HCT116 (cell line): Measurements from ENCODE around the gene PERCC1. TPM values are rescaled to one million over a fixed set of nuclear protein-coding genes. Genes with fewer than 3 reads are reported as not detected.

Experiments
- ATAC-seq: fragments of 200-7000 bp; cut with Tn5 transposase; 2 replicates; pipeline ENCODE4 v1.9.1; 2020; ENCODE audit warnings: mild to moderate bottlenecking, moderate library complexity
- BruUV-seq: library from RNA; stranded (reverse); fragments of 400-500 nt; replicated peaks from 2 replicates; lab custom pipeline; 2021; lab: Mats Ljungman, UMichigan
- CTCF ChIA-PET: fragments of 300-600 bp; sonication (Branson Sonifier 250); formaldehyde crosslinking; loops from one replicate; lab custom pipeline; 2021; ENCODE audit warnings: antibody characterized with exemption; lab: Charles Lee
- POLR2A ChIA-PET: fragments of 300-600, 350-600 bp; sonication (Branson Sonifier 250); formaldehyde crosslinking; loops from one replicate; lab custom pipeline; 2021; ENCODE audit warnings: antibody characterized with exemption; lab: Charles Lee
- RAD21 ChIA-PET, 2 experiments: fragments of 300-600 bp; sonication (Branson Sonifier 250); formaldehyde crosslinking; loops; one replicate each; lab custom pipeline; 2023; ENCODE audit warnings: low total read pairs in 2 of 2; ENCODE audit not compliant: uncharacterized antibody in 2 of 2, unreplicated experiment in 2 of 2, low non-redundant PET in 1 of 2; lab: Charles Lee
- DNase-seq: peaks from one replicate; pipeline ENCODE4 v3.0.0-alpha.2; 2010; ENCODE audit warnings: low read depth, low spot score
- H2AFZ ChIP-seq: fragments of 200-600 bp; shearing (Covaris generic), sonication (generic); 2 replicates; pipeline ENCODE4 v1.6.1; 2017; ENCODE audit warnings: low read depth, mixed run types, mixed read lengths, antibody characterized with exemption, low read length; ENCODE audit not compliant: poor library complexity, severe bottlenecking
- H3K27ac ChIP-seq: 2 replicates; pipeline ENCODE4 v1.5.1; 2012; ENCODE audit warnings: low read depth, low read length
- H3K27me3 ChIP-seq: fragments of 200-600 bp; sonication (generic); 2 replicates; pipeline ENCODE4 v1.6.1; 2016; ENCODE audit warnings: mixed run types, low read length, mixed read lengths; ENCODE audit not compliant: insufficient read depth
- H3K36me3 ChIP-seq, 2 experiments: fragments of 200-500 bp in 1 of 2; fragments of 200-600 bp in 1 of 2; sonication (Bioruptor generic) in 1 of 2; sonication (generic) in 1 of 2; 2 replicates each; pipeline versions ENCODE4 v1.5.1 to v1.6.1; 2014 to 2016; ENCODE audit warnings: low read length in 2 of 2, inconsistent platforms in 1 of 2, mixed read lengths in 1 of 2, mixed run types in 1 of 2; ENCODE audit not compliant: insufficient read depth in 2 of 2, control insufficient read depth in 1 of 2
- H3K4me1 ChIP-seq, 2 experiments: fragments of 200-600 bp in 1 of 2; sonication (generic) in 1 of 2; 2 replicates each; pipeline versions ENCODE4 v1.5.1 to v1.6.1; 2012 to 2017; ENCODE audit warnings: low read length in 2 of 2, inconsistent platforms in 1 of 2, mild to moderate bottlenecking in 1 of 2, mixed read lengths in 1 of 2, mixed run types in 1 of 2, moderate library complexity in 1 of 2; ENCODE audit not compliant: insufficient read depth in 2 of 2, control insufficient read depth in 1 of 2
- H3K4me2 ChIP-seq: fragments of 200-600 bp; sonication (generic); 2 replicates; pipeline ENCODE4 v1.6.1; 2017; ENCODE audit warnings: mixed run types, low read length, mixed read lengths
- H3K4me3 ChIP-seq, 2 experiments: fragments of 200-600 bp in 1 of 2; sonication (generic) in 1 of 2; replicated peaks in 1 of 2; 2 replicates each; pipeline ENCODE4 v1.5.1; 2011 to 2016; ENCODE audit warnings: low read length in 2 of 2, control low read depth in 1 of 2, low read depth in 1 of 2, mild to moderate bottlenecking in 1 of 2, mixed read lengths in 1 of 2, mixed run types in 1 of 2
- H3K79me2 ChIP-seq: fragments of 200-600 bp; sonication (generic); 2 replicates; pipeline ENCODE4 v1.6.1; 2017; ENCODE audit warnings: mild to moderate bottlenecking, mixed run types, low read length, moderate library complexity, mixed read lengths; ENCODE audit not compliant: insufficient read depth
- H3K9ac ChIP-seq: fragments of 200-600 bp; sonication (generic); 2 replicates; pipeline ENCODE4 v1.6.1; 2016; ENCODE audit warnings: low read length, mixed read lengths
- H3K9me2 ChIP-seq: fragments of 200-600 bp; sonication (generic), shearing (Covaris generic); 2 replicates; pipeline ENCODE4 v1.6.1; 2017; ENCODE audit warnings: mixed run types, mild to moderate bottlenecking, moderate library complexity; ENCODE audit not compliant: insufficient read depth
- H3K9me3 ChIP-seq, 2 experiments: fragments of 200-500 bp in 1 of 2; fragments of 200-600 bp in 1 of 2; sonication (Bioruptor generic) in 1 of 2; sonication (generic) in 1 of 2; 2 replicates each; pipeline ENCODE4 v1.6.1; 2014 to 2017; ENCODE audit warnings: low read length in 2 of 2, mixed read lengths in 2 of 2, inconsistent platforms in 1 of 2, low read depth in 1 of 2, mild to moderate bottlenecking in 1 of 2, mixed run types in 1 of 2, moderate library complexity in 1 of 2; ENCODE audit not compliant: control insufficient read depth in 1 of 2, insufficient read depth in 1 of 2
- H4K20me1 ChIP-seq: fragments of 200-600 bp; sonication (generic), shearing (Covaris generic); 2 replicates; pipeline ENCODE4 v1.6.1; 2017; ENCODE audit warnings: mixed run types, mild to moderate bottlenecking, moderate library complexity; ENCODE audit not compliant: insufficient read depth
- ATF3 ChIP-seq: IDR thresholded peaks from 2 replicates; pipeline ENCODE4 v1.6.1; 2012
- CEBPB ChIP-seq: IDR thresholded peaks from 2 replicates; pipeline ENCODE4 v1.6.1; 2012; ENCODE audit warnings: low read depth
- EGR1 ChIP-seq: IDR thresholded peaks from 2 replicates; pipeline ENCODE4 v1.6.1; 2012; ENCODE audit warnings: low read depth
- ELF1 ChIP-seq: IDR thresholded peaks from 2 replicates; pipeline ENCODE4 v1.6.1; 2012; ENCODE audit warnings: low read depth, borderline replicate concordance
- EZH2 ChIP-seq: fragments of 200-600 bp; sonication (generic); IDR thresholded peaks from 2 replicates; pipeline ENCODE4 v1.6.1; 2017; ENCODE audit warnings: antibody characterized with exemption, mixed run types
- FOSL1 ChIP-seq: IDR thresholded peaks from 2 replicates; pipeline ENCODE4 v1.6.1; 2012; ENCODE audit warnings: low read depth
- JUND ChIP-seq: IDR thresholded peaks from 2 replicates; pipeline ENCODE4 v1.6.1; 2012
- MAX ChIP-seq: IDR thresholded peaks from 2 replicates; pipeline ENCODE4 v1.6.1; 2012
- POLR2AphosphoS5 ChIP-seq: IDR thresholded peaks from 2 replicates; pipeline ENCODE4 v1.6.1; 2011; ENCODE audit warnings: mild to moderate bottlenecking, low read depth, low read length, moderate library complexity
- RAD21 ChIP-seq: IDR thresholded peaks from 2 replicates; pipeline ENCODE4 v1.6.1; 2012; ENCODE audit warnings: low read depth, mild to moderate bottlenecking
- SIN3A ChIP-seq: IDR thresholded peaks from 2 replicates; pipeline ENCODE4 v1.6.1; 2012; ENCODE audit warnings: low read depth
- SP1 ChIP-seq: IDR thresholded peaks from 2 replicates; pipeline ENCODE4 v1.6.1; 2012; ENCODE audit warnings: low read depth
- SRF ChIP-seq: IDR thresholded peaks from 2 replicates; pipeline ENCODE4 v1.6.1; 2012; ENCODE audit warnings: low read depth
- ZBTB33 ChIP-seq: IDR thresholded peaks from 2 replicates; pipeline ENCODE4 v1.6.1; 2011; ENCODE audit warnings: mild to moderate bottlenecking, low read length, moderate library complexity; ENCODE audit not compliant: insufficient replicate concordance; ENCODE audit errors: extremely low read depth
- ZNF274 ChIP-seq: fragments of 200-500 bp; sonication (Bioruptor generic); IDR thresholded peaks from 2 replicates; pipeline ENCODE4 v1.6.1; 2014; ENCODE audit warnings: mild to moderate bottlenecking, low read depth, low read length, inconsistent platforms
- intact Hi-C: fragments of 100-400 bp; cut with micrococcal nuclease; formaldehyde crosslinking; loops from 2 replicates; pipeline ENCODE4 v1.10.0; 2022
- total RNA-seq: library from RNA; stranded (reverse); gene quantifications from one replicate; pipeline ENCODE4 v1.2.1, GENCODE V29; 2021; ENCODE audit not compliant: unreplicated experiment
- TF ChIP-seq, protein P1 (sequence below): IDR thresholded peaks from 2 replicates; pipeline ENCODE4 v1.6.1; 2012; ENCODE audit warnings: low read depth

PERCC1 gene
- total RNA-seq, 1 experiment from 2014 or later = not detected

DNA sequence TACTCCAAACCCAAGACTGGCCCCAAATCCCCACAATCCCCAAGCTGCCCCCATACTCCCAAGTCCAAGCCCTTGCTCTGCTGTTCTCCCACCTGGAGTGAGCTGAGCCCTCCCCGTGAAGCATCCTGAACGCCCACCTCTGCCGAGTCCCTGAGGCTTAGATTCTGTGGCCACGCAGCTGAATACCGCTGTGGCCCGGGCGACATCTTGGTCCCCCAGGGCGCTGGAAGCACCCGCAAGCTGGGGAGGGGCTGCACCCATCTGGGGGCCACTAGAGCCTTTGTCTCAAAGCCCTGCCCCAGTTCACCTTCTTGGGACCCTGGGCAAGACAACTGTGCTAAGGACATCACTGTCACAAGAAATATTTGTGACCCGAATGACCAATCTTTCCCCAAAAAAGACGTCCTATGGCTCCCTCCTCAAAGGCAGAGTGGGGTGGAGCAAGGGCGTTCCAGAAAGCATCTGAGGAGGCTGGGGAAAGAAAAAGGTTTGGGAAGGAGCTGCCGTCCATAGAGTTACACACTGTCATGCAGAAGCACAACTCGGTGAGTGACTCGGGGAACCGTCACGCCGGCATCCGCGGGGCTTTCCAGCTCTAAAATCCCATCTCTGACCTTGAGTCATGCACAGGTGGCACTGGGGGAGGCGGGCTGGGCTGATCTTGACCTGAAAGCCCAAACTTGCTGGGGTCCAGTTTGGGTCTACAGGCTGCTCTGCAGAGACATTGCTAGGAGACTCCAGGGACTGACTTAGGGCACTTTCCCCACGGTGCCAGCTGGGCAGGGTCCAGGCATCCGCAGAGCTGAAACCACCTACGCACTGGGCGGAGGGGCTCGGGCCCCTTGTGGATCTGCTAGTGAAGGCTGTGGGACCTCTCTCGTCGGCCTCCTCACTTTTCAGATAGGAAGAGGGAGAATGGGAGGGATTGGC lies 51.3 kb downstream of the PERCC1 start:
- no peaks in the 10 kb centered on the region for H3K79me2 ChIP-seq
- ChIA-PET RAD21 (no interaction called here), CTCF (no interaction called here), POLR2A (no interaction called here)
- DNase-seq = no peak
- no peaks in the 10 kb centered on the region for H4K20me1 ChIP-seq
- H3K36me3 ChIP-seq = no peaks in the 10 kb centered on the region
- H3K9me2 ChIP-seq = no peaks in the 10 kb centered on the region
- H3K27ac ChIP-seq = no peak overlapping the region
- no peaks in the 10 kb centered on the region for H3K27me3 ChIP-seq
- H3K9ac ChIP-seq = no peak overlapping the region
- no peaks in the 10 kb centered on the region; a peak in 1 of 4 replicates for H3K4me1 ChIP-seq
- H3K4me3 ChIP-seq = no peak overlapping the region
- BruUV-seq = no TSS peak
- no peak for TF ChIP-seq EZH2
- TF ChIP-seq ELF1 = no peak
- TF ChIP-seq SRF = no peak
- no peak for TF ChIP-seq MAX
- TF ChIP-seq SP1 = no peak
- TF ChIP-seq JUND = no peak
- TF ChIP-seq RAD21 = no peak
- no peak for TF ChIP-seq FOSL1
- TF ChIP-seq ATF3 = no peak
- TF ChIP-seq, protein P1, sequence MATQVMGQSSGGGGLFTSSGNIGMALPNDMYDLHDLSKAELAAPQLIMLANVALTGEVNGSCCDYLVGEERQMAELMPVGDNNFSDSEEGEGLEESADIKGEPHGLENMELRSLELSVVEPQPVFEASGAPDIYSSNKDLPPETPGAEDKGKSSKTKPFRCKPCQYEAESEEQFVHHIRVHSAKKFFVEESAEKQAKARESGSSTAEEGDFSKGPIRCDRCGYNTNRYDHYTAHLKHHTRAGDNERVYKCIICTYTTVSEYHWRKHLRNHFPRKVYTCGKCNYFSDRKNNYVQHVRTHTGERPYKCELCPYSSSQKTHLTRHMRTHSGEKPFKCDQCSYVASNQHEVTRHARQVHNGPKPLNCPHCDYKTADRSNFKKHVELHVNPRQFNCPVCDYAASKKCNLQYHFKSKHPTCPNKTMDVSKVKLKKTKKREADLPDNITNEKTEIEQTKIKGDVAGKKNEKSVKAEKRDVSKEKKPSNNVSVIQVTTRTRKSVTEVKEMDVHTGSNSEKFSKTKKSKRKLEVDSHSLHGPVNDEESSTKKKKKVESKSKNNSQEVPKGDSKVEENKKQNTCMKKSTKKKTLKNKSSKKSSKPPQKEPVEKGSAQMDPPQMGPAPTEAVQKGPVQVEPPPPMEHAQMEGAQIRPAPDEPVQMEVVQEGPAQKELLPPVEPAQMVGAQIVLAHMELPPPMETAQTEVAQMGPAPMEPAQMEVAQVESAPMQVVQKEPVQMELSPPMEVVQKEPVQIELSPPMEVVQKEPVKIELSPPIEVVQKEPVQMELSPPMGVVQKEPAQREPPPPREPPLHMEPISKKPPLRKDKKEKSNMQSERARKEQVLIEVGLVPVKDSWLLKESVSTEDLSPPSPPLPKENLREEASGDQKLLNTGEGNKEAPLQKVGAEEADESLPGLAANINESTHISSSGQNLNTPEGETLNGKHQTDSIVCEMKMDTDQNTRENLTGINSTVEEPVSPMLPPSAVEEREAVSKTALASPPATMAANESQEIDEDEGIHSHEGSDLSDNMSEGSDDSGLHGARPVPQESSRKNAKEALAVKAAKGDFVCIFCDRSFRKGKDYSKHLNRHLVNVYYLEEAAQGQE = no peak
- TF ChIP-seq CEBPB = no peak
- no peak for TF ChIP-seq ZNF274
- no peak for TF ChIP-seq POLR2AphosphoS5
- TF ChIP-seq SIN3A = no peak
- TF ChIP-seq ZBTB33 = no peak
- TF ChIP-seq EGR1 = no peak
- H2AFZ ChIP-seq = no peak overlapping the region
- H3K9me3 ChIP-seq = no peaks in the 10 kb centered on the region
- intact Hi-C loops = no loop called here
- H3K4me2 ChIP-seq = no peak overlapping the region
- ATAC-seq = no peak
